ENCODE measurements around the gene F2RL1.

Gene F2RL1

DNA sequence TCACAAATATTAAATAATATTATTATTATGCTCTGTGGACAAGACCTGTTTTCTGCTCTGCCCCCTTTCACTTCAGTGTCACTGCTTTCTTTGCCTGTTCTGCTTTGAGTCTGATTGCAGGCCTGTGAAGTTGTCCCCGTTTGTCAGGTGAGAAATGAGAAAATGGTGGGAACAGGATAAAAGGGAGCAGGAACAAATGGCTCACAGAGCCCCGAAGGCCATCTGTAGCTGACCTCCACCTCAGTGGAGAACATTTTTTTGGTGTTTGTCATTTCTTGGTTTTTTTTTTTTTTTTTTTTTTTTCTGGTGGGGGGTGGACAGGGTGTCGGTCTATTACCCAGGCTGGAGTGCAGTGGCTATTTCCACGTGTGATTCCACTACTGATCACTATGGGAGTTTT, 17.8 kb downstream of the F2RL1 start:
- H3K4me3 ChIP-seq (ENCODE audit: low read depth, low read length) = no peak overlapping the region

DNA sequence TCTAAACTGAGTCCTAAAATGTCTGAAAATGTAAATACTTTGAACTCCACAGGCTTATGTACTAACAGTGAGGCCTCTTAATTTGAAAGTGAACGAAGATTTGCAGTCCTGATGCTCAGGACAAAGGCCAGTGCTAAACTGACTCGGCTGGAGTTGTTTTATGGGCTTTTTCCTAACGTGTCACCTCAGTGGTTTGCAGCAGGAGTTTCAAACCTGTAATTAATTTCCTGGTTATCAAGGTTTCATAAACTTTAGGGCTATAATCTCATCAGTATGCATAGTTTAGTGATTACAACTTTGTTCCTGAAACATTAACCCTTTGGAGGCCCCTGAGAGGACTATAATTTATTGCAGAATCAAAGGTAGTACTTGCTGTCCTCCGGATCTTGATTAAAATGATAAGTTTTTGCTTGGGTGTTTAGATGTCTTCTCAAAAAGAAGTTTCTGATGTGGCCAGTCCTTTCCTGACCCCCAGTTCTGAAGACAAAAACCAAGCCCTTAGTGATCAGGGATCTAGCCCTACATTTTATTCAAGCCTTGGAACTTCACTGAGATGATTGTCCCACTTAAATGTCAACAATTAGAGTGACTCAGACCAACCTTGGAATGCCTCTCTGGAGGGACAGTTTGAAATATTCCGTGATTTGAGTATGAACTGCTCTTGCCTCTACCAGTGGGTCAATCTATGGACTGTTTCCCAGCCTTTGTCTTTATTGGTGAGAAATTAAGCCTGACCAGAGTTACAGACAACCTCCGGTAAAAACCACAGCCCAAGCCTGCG, 19.8 kb downstream of the F2RL1 start:
- TF ChIP-seq, protein P1, sequence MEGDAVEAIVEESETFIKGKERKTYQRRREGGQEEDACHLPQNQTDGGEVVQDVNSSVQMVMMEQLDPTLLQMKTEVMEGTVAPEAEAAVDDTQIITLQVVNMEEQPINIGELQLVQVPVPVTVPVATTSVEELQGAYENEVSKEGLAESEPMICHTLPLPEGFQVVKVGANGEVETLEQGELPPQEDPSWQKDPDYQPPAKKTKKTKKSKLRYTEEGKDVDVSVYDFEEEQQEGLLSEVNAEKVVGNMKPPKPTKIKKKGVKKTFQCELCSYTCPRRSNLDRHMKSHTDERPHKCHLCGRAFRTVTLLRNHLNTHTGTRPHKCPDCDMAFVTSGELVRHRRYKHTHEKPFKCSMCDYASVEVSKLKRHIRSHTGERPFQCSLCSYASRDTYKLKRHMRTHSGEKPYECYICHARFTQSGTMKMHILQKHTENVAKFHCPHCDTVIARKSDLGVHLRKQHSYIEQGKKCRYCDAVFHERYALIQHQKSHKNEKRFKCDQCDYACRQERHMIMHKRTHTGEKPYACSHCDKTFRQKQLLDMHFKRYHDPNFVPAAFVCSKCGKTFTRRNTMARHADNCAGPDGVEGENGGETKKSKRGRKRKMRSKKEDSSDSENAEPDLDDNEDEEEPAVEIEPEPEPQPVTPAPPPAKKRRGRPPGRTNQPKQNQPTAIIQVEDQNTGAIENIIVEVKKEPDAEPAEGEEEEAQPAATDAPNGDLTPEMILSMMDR (IDR thresholded peaks at IDR 0.05; ENCODE audit: low read depth, low read length) = no peak
- no peak overlapping the region for H3K4me3 ChIP-seq (ENCODE audit: low read depth, low read length)

More for the DNA sequence above, 17.8 kb downstream of the F2RL1 start:
- TF ChIP-seq, protein P1 (IDR thresholded peaks at IDR 0.05; ENCODE audit: low read depth, low read length) = no peak

DNA sequence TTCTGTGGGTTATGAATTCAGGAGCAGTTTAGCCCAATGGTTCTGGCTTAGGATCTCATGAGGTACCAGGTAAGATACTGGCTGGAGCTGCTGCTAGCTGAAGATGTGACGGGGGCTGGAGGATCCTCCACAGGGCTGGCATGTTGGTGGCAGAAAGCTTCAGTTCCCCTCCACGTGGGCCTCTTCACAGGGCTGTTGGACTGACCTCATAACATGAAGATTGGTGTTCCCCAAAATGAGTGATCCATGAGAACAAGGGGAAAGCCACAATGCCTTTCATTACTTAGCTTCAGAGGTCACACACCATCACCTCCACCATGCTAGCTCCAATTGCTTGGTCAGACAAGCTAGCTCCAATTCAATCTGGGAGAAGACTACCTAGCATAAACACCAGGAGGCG, 22.5 kb downstream of the F2RL1 start:
- no peak overlapping the region for H3K4me3 ChIP-seq (ENCODE audit: low read depth, low read length)
- TF ChIP-seq, protein P1 (IDR thresholded peaks at IDR 0.05; ENCODE audit: low read depth, low read length) = no peak

DNA sequence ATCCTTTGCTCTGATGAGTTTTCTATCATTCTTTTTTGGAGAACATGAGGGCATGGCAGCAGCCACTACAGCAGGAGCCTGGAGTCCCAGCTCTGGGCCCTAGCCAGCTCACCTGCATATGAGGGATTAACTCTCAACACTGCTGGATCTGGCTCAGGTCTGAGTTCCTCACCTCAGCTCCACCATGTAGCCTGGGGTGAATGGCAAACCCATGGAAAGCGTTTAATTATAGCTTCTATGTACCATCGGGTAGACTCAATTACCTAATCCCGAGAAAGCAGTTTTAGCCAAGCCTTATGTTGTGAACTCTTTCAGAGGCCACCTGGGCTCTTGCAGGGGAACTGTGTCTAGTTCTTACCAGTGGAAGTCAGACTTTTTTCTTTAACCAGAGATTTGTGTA, 27.1 kb downstream of the F2RL1 start:
- TF ChIP-seq, protein P1 (IDR thresholded peaks at IDR 0.05; ENCODE audit: low read depth, low read length) = no peak
- H3K4me3 ChIP-seq (ENCODE audit: low read depth, low read length) = no peak overlapping the region

DNA sequence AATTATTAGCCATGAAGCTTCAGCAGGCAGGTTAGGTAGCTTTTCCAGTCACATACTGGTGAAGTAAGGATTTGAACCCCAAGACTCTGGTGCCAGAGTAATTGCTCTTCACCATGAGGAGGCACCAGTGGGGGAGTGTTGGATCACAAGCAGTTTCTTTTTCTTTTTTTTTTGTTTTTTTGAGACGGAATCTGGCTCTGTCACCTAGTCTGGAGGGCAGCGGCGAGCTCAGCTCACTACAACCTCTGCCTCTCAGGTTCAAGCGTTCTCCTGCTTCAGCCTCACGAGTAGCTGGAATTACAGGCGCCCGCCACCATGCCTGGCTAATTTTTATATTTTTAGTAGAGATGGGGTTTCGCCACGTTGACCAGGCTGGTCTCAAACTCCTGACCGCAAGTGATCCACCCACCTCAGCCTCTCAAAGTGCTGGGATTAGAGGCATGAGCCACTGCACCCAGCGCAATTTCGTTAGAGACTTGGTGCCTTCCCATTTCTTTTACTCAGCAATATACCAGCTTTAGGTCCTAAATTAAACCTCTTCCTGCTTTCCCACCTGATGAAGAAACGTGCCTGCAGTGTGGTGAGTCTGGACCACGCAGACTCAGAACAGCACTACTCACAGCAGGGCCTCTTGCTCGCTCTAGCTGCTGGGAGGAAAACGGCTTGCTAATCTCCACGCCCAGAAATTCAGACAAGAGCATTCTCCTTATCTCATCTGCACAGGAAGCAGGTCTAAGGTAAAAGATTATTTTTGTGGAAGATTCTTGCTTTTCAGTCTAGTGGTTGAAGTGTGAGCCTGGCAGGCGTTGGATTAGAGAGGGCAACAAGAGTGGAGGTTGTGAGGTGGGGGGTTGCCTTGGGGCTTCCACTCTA, 30.8 kb downstream of the F2RL1 start, which contains the start of gene S100Z:
TSS of gene S100Z (plus strand) at position 596 of the 873 bp plus-strand sequence. CDS start 25,346 bp downstream, outside the sequence.
- TF ChIP-seq, protein P1 (IDR thresholded peaks at IDR 0.05; ENCODE audit: low read depth, low read length) = no peak
- H3K4me3 ChIP-seq (ENCODE audit: low read depth, low read length) = no peak within 1 kb of the TSS

DNA sequence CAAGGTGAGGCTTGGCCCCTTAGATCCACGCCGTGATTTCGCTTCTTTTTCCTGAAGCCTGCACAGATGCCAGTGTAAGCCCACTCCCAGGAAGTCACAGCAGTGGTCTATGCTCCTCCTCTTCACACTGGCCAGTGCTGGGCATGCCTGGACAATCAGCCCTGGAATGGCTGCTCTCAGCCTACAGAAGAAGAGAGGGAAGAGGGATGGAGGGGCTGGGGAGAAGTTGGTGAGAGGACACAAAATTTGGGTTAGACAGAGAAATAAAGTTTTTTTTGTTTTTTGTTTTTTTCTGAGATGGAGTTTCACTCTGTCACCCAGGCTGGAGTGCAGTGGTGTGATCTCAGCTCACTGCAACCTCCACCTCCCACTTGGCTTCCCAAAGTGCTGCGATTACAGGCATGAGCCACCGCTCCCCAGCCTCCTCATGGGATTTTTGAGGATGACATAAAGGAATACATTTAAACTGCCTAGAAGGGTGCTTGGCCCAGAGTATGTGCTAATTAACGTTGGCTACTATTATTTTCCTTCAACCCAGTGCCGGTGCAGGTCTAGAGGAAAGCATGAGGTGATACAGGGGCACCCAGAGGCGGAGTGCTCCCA, 31.8 kb downstream of the F2RL1 start:
- TF ChIP-seq, protein P1 (IDR thresholded peaks at IDR 0.05; ENCODE audit: low read depth, low read length) = no peak
- no peak overlapping the region for H3K4me3 ChIP-seq (ENCODE audit: low read depth, low read length)
